GM18502 (cell line): ENCODE results near the gene GRIK2.

Experiments
- ATAC-seq: cut with Tn5 transposase; IDR thresholded peaks from one replicate; pipeline ENCODE4 v1.9.1; 2021; ENCODE audit warnings: mild to moderate bottlenecking; ENCODE audit not compliant: unreplicated experiment, poor library complexity

The GRIK2 gene

DNA sequence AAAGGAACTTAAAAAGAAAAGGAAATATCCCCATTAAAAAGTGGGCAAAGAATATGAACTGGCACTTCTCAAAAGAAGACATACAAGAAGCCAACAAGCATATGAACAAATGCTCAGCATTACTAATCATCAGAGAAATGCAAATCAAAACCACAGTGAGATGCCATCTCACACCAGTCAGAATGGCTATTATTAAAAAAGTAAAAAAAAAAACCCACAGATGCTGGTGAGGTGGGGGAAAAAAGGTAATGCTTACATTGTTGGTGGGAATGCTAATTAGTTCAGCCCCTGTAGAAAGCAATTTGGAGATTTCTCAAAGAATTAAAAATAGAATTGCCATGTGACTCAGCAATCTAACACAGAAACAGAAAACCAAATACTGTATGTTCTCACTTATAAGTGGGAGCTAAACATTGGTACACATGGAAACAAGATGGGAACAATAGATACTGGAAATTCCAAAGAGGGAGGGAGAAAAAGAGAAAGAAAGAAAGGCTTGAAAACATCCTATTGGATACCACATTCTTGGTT, 437.1 kb downstream of the GRIK2 start:
- ATAC-seq, result no peak

DNA sequence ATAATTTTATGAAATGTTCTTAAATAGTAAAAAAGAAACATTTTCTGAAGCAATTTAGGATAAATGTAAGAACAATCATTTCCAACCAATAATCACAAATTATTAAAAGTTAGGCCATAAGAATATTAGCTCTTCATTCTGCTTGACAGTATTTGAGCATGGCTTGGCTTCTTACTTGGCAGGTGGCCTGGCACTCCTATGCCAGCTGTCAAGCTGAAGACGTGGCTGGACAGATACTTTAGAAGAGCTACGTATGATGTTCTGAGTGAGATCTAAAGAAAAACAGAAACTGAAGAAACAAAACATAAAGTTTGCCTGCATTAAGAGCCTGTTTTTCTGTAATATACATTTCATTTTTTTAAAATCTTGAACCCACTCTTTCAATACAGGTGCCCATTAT, 438.9 kb downstream of the GRIK2 start:
- ATAC-seq, result no peak

DNA sequence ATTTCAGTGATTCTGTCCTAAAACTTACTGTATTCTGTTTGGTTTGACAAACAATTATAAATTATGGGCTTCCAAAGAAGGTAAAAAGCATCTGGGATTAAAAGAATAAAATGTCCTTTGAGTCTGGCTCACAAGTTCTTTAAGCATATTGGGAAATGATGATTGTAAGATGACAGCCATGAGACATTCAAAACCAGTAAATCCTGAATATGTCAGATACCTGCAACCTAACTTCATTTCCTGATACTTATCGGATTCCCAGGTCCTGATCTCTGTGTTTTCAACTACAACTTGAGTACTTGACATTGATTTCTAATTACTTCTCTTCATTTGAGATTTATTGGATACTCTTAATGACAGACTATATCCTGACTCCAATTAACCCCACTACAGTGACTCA, 446.6 kb downstream of the GRIK2 start:
- no peak for ATAC-seq

DNA sequence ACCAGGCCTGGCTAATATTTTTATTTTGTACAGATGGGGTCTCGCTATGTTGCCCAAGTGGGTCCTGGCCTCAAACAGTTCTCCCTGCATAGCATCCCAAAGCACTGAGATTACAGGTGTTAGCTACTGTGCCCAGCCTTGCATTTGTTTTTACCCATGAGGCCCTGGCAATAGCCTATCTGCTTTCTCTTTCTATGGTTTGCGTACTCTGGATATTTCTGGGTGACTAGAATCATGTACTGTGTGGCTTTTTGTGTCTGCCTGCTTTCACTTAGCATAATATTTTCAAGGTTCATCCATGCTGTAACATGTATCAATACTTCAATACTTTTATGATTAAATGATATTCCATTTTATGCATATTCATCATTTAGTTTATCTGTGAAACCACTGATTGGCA, 451.7 kb downstream of the GRIK2 start:
- ATAC-seq, result no peak

DNA sequence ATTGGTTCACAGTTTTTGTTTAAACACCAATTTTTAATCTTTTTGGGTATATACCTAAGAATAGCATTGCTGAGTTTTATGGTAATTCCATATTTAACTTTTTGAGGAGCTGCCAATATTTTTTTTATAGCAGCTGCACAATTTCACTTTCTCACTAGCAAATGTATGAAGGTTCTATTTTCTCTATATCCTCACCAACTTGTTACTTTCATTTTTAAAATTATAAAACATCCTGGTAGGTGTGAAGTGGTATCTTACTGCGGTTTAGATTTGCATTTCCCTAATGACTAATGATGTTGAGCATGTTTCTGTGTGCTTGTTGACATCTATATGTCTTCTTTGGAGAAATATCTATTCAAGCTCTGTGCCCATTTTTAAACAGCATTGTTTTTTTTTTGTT, 452.1 kb downstream of the GRIK2 start:
- ATAC-seq, result peak; percentile 80

DNA sequence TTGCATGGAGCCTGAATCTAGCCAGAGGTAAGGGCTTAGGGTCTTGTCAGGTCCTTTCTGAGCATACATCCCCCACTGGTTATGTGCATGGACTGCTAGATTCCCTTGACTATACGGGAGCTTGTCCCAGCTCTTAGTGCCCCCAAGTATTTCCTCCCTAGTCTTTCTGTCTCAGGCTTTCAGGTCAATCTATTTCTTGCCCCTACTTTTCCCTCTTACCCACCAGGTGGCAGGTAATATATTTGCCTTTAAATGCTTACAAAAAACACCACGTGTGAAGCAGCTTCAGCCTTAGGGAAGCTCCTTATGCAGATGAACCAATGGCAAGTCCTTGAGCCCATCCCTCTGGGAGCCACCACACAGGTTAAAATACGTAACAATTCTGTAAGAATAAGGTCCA, 454.2 kb downstream of the GRIK2 start:
- ATAC-seq, result no peak

DNA sequence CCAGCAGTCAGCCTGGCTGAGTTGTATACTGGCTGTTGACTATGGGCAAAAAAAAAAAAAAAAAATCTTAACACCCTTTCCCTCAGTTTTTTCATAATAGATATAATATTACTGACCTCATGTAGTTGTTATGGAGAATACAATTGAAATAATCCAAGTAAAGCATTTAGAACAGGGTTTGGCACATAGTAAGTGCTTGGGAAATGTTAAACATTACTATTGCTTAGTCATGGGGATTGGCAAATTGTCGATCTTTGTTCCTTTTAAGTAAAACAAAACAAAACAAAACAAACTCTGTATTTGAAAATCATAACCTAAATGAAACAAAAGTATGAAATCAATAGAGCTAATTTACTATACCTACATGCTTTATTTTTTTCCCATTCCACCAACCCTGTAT, 458.4 kb downstream of the GRIK2 start:
- ATAC-seq, result no peak

DNA sequence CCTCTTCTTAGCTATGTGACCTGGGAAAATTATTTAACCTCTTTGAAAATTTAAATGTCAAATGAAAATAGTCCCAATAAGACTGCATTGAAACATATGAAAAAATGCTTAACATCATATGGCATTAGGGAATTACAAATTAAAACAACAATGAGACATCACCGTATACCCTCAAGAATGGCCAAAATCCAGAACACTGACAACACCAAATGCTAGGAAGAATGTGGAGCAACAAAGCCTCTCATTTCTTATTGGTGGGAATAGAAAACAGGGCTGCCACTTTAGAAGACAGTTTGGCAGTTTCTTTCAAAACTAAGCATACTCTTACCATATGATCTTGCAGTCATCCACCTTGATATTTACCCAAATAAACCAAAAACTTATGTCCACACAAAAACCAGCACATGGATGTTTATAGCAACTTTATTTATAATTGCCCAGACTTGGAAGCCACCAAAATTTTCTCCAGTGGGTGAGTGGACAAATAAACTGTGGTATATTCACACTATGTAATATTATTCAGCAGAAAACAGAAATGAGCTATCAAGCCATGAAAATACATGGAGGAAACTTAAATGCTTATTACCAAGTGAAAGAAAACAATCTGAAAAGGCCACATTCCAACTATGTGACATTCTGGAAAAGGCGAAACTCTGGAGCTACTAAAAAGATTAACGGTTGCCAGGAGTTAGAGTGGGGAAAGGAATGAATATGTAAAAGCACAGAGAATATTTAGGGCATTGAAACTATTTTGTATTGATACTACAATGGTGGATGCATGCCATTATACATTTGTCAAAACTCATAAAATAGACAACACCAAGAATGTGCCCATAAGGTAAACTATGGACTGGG, 459.9 kb downstream of the GRIK2 start:
- ATAC-seq, result no peak

DNA sequence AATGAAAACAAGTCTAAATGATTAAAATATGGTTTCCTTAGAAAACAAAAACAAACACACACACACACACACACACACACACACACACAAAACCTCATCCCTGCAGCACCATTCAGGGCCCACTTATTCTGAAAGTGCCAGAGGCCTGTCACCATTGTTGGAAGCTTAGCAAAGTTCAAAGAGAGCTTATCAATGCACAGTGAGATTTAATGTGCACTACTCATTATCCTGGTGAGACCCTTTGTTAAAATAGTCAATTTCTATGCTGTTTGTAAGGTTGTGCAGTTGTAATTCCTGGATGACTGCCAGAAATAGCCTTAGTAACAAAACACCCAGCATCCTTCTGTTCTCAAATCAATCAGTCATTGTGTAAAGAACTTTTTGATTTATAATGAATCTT, 482.9 kb downstream of the GRIK2 start:
- ATAC-seq, result no peak

DNA sequence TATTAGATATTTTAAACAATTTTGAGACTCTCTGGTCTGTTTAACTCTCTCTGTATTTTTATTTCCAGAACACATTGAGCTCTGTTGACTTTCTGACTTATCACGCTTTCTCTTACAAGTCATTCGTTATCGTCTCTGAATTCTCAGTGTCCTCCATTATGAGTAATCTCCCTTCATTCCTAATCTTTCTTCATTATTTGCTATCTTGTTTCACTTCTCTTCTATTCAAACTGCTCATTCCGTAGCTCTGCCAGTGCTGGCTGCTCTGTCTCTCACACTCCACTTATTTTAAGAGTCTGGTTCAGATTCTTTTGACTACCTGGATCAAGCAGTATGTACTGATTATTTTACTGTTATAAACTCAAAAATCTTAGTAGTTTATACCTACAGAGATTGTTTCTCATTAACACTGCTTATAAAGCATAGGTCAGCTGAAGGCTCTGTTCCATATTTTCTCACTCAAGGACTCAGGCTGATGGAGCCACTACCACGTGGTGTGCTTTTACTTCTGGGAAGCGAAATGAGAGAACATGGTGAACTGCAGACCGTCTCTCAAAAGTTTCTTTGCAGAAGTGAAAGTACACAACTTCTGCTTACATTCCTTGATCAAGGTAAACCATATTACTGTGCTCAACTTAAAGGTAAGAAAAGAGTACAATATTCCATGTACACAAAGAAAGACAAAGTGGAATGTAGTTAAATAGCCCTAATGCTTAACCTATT, 485.2 kb downstream of the GRIK2 start:
- no peak for ATAC-seq

DNA sequence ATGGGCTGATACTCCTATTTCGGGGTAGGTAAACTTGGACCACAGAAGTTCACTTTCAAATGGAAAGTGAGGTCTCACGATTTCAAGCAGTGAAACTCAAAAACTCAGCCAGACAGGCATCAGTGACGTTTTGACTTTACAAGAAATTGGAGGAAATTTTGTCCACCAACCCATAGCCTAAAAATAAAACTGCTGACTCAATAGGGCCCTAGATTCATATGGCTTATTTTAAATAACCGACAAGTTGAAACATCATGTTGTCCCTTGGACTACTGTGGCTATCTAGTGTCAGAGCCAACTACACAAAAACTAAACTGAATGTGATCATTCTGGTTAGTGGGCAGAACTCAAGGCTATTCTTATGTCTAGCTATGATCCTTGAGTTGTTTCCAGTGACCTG, 486.3 kb downstream of the GRIK2 start:
- no peak for ATAC-seq

DNA sequence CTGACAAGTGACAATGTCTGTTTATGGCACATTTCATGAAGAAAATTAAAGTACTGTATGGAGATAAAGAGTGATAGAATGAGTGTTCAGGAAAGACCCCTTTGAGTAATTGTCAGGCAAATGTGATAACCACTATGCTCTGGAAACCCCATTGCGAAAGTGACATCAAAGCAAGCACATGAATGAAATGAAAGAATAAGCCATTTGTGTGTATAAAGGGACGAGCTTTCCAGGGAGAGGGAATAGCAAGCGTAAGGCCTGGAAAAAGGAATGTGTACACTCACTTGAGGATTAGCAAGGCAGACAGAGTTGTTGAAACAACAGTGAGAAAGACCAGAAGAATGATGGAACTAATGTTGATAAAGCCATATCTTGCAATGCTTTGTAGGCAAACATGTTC, 490.0 kb downstream of the GRIK2 start:
- ATAC-seq, result no peak

DNA sequence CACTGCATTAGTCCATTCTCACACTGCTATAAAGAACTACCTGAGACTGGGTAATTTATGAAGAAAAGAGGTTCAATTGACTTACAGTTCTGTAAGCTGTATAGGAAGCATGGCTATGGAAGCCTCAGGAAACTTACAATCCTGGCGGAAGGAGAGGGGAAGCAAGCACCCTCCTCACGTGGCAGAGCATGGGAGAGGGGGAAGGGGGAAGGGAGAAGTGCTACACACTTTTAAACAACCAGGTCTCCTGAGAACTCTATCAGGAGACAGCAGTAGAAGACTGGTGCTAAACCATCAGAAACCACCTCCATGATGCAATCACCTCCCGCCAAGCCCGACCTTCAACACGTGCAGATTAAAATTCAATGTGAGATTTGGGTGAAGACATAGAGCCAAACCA, 494.0 kb downstream of the GRIK2 start:
- no peak for ATAC-seq

DNA sequence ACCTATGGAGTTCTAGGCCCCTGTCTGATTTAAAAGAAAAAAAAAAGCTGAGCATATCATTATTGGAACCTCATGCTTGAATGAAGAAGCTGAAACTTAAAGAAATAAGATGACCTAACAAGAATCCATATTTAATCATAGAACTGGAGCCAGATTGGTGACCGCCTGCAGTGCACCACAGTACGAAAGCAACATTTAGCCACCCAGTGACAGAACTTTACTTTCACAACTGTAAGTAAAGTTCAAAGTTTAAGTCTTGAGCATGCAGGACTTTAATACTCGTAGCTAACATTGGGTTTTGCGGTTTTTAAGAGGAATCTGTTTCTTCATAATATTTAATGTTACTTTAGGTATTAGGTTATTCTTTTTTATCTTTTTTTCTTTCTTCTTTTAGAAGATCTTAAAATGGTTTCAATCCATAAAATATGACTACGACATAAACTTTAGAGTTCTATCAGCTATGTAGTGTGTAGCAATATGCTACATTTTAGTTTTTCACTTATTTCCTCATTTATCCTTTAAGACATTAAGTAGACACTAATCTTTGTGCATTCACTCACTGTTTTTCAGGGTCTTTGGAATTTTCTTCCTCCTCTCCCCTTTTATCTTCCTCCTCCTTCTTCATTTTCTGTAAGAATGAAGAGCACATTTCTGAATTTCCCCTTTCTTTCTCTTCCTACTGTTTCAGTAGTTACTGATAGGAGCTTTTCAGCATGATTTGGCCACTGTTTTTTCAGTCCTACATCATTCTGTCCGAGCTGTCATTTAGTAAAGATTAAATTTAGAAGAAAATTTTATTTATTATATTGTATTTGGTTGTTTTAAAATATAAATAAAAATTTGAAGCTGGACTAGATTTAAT, 514.1 kb downstream of the GRIK2 start:
- ATAC-seq, result no peak

DNA sequence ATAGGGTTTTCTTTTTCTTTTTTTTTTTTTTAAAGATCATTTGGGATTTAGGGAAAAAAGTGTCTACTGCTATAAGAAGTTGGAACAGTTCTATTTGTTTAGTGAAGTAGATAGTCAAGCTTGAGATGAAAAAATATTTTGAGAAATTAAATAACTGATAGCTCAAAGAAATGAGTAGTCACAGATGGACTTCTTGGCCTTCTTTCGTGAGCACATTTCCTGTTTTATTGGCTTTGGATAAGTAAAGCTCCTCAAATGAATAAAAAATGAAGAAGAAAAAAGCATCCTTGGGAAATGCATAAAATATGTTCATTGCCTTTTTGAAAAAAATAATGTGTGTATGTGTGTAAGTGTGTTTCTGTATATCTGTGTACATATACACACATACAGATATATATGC, 515.9 kb downstream of the GRIK2 start:
- no peak for ATAC-seq

DNA sequence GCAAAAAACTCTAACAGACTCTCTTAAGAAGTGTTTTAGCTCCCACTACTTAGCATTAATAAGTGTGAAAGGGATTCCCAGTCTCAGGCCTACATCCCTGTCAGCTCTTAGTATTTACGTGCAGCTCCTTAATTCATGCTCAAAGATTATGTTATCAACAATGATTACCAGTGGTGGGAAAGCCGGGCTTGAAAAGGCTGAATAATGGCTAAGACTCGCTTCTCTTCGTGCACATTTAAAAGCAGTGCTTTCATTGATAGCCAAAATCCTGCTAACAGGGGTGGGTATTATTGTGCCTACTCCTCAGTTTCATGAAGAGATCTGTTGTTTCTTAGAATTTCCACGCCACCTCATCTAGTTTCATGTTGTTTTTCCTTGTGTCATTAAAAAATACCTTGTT, 518.8 kb downstream of the GRIK2 start:
- ATAC-seq, result no peak

DNA sequence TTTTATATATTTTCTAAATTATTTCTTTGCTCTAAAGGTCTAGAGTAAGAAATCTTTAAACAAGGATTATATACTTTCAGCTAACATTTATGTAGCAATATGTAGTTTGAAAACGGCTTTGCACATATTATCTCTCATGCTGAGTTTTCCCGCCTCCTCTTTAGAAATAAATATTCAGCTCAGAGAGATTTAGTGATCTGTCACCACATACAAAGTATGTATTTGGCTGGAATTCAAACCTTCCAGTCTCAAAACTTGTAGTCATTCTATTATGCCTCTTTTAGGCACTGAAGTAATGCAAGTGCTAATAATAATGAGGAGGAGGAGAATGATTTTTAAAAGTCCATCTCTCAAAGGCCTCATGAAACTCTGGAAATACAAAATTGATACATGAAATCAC, 525.0 kb downstream of the GRIK2 start:
- ATAC-seq, result no peak

DNA sequence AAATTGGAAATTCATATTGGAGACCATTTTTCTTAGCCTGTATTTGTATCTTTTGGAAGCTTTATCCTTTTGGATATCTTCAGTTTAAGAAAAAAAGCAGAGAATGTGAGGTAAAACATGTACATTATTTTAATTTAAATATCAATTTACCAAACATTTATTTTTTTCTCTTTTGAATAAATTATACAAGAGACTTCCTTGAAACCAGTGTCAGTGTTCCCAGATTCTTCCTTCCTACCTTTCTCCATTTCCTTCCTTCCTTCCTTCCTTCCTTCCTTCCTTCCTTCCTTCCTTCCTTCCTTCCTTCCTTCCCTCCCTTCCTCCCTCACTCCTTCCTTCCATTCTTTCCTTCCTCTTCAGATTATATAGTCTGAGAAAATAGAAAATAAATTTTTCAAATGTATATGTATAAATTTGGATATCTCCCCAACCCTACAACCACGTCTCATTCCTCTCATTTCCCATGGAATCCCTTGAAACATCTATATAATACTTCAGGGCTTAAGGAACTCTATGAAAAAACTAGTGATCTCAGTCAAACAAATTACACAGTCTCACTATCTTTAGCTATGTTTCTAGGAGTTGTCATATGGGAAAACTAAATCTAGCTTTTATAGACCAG, 528.4 kb downstream of the GRIK2 start:
- ATAC-seq, result no peak

DNA sequence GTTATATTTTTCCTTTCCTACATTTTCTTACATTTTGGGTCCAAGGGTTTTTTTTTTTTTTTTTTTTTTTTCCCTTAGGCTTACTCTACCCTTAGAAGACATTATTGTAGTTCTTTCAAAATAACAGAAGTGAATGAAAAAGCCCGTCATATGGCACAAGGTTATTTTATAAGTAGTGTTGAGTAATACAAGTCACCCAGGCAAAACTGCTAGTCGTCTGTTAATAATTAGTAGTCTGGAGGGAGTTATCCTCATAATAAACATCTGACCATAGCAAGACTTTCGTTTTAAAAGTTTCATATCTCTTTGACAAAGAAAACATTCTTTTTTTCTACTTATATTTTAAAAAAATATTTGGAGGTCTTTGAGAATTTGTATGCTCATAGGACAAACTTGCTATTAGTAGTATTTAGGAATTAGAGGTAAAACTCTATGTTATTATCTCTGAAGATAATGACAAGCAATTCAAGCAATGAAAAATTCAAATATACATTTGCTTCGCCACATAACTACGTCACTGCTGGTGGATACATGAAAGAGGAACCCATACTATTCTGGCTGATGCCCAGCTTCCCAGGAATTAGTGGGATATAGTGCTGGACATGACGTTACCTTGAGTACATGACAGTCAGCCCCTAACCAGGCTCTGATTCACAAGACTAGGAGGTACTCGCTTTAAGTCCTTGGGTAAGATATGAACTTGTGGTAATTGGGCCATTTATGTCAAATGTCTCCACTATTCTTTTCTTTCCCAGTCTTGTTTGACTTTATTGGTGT, 532.8 kb downstream of the GRIK2 start:
- no peak for ATAC-seq

DNA sequence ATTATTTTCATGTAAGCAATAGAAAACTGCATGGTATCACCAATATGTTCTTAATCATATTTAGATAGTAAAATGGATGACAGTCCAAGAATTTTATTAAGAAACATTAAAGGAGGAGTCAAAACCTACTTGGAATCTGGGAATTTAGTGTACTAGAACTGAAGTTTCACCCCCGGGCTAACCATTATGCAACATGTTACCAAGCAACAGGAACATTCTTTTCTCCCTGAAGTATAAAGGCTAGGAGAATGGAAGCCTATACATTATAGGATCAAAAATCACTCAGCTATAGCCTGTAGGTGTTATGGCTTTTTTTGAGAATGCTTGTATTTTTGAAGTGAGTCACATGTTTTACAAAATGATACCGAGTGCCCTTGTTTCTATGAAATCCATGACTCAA, 538.3 kb downstream of the GRIK2 start:
- ATAC-seq, result no peak
